Neutrophil (primary cell): ENCODE data around the gene CRYAA.

Experiments
- H3K27ac ChIP-seq: fragments of 200-600 bp; sonication (generic); 2 replicates; pipeline ENCODE4 v1.5.1; 2016; ENCODE audit warnings: mild to moderate bottlenecking, moderate library complexity
- H3K27me3 ChIP-seq: fragments of 200-600 bp; sonication (generic); 2 replicates; pipeline ENCODE4 v1.6.0; 2016; ENCODE audit warnings: mild to moderate bottlenecking
- H3K36me3 ChIP-seq: fragments of 200-600 bp; sonication (generic); 2 replicates; pipeline ENCODE4 v1.5.1; 2017
- H3K4me1 ChIP-seq, 2 experiments: fragments of 200-600 bp in 1 of 2; sonication (generic) in 1 of 2; 1 replicate in 1 of 2; 2 replicates in 1 of 2; pipeline versions ENCODE4 v1.5.1 to v1.6.1; 2013 to 2016; ENCODE audit warnings: low read depth in 1 of 2, low read length in 1 of 2, mild to moderate bottlenecking in 1 of 2, moderate library complexity in 1 of 2; ENCODE audit not compliant: control insufficient read depth in 1 of 2, insufficient read depth in 1 of 2
- H3K4me3 ChIP-seq, 2 experiments: fragments of 200-600 bp in 1 of 2; sonication (generic) in 1 of 2; 1 replicate in 1 of 2; 2 replicates in 1 of 2; pipeline ENCODE4 v1.5.1; 2013 to 2016; ENCODE audit warnings: low read depth in 1 of 2, low read length in 1 of 2, mild to moderate bottlenecking in 1 of 2, moderate library complexity in 1 of 2
- H3K9me3 ChIP-seq: fragments of 200-600 bp; sonication (generic); 2 replicates; pipeline ENCODE4 v1.5.1; 2016
- CTCF ChIP-seq: fragments of 200-600 bp; sonication (generic); IDR thresholded peaks from 2 replicates; pipeline ENCODE4 v1.5.1; 2016; ENCODE audit warnings: antibody characterized with exemption

CRYAA gene

GRCh38 chr21:43193651-43194302 lies 25.0 kb downstream of the CRYAA start:
- peaks cover 23% of the 10 kb centered on the region for H3K27me3 ChIP-seq
- no peaks in the 10 kb centered on the region for H3K4me1 ChIP-seq
- no peak overlapping the region for H3K27ac ChIP-seq
- no peaks in the 10 kb centered on the region for H3K36me3 ChIP-seq
- H3K4me3 ChIP-seq: no peak overlapping the region
- no peaks in the 10 kb centered on the region for H3K9me3 ChIP-seq
- no peak for TF ChIP-seq CTCF

GRCh38 chr21:43194303-43195120 lies 25.7 kb downstream of the CRYAA start:
- Histone ChIP-seq H3K4me3 (no peak overlapping the region), H3K36me3 (no peaks in the 10 kb centered on the region), H3K27ac (no peak overlapping the region), H3K4me1 (no peaks in the 10 kb centered on the region), H3K9me3 (no peaks in the 10 kb centered on the region), H3K27me3 (peaks cover 26% of the 10 kb centered on the region)
- no peak for TF ChIP-seq CTCF

GRCh38 chr21:43195121-43196021 lies 26.6 kb downstream of the CRYAA start:
- H3K36me3 ChIP-seq: no peaks in the 10 kb centered on the region
- no peak overlapping the region for H3K27ac ChIP-seq
- TF ChIP-seq CTCF: no peak
- H3K4me1 ChIP-seq: no peaks in the 10 kb centered on the region
- H3K27me3 ChIP-seq: peaks cover 34% of the 10 kb centered on the region
- H3K9me3 ChIP-seq: no peaks in the 10 kb centered on the region
- no peak overlapping the region for H3K4me3 ChIP-seq

- no peak overlapping the region for H3K27ac ChIP-seq
- no peaks in the 10 kb centered on the region for H3K4me1 ChIP-seq
- no peaks in the 10 kb centered on the region for H3K9me3 ChIP-seq
- H3K27me3 ChIP-seq: peaks cover 36% of the 10 kb centered on the region
- TF ChIP-seq CTCF: no peak
- no peaks in the 10 kb centered on the region for H3K36me3 ChIP-seq
- H3K4me3 ChIP-seq: no peak overlapping the region
Measured at GRCh38 chr21:43196826-43197225, 28.0 kb downstream of the CRYAA start.

- Histone ChIP-seq H3K4me3 (no peak overlapping the region), H3K4me1 (no peaks in the 10 kb centered on the region), H3K27me3 (peaks cover 36% of the 10 kb centered on the region), H3K36me3 (no peaks in the 10 kb centered on the region), H3K27ac (no peak overlapping the region), H3K9me3 (no peaks in the 10 kb centered on the region)
- no peak for TF ChIP-seq CTCF
Measured at GRCh38 chr21:43198376-43198775, 29.6 kb downstream of the CRYAA start.
